ENCODE results near the gene GET4.
"Not testable (repeated sequence)": the region's sequence is repeated elsewhere in the genome, so short reads cannot be mapped to it uniquely, and the experiment has no call there.

GET4 gene

GRCh38 chr7:917255-918117 lies 41.1 kb downstream of the GET4 start:
- DNase-seq: no peak

DNA sequence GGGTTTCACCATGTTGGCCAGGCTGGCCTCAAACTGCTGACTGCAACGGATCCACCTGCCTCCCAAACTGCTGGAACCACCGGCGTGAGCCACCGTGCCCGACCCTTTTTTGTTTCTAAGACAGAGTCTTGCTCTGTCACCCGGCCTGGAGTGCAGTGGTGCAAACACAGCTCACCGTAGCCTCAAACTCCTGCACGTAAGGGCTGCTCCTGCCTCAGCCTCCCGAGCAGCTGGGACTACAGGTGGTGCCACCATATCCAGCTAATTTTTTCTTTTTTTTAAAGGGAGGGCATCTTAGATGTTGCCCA lies 41.7 kb downstream of the GET4 start:
- no peak for DNase-seq

DNA sequence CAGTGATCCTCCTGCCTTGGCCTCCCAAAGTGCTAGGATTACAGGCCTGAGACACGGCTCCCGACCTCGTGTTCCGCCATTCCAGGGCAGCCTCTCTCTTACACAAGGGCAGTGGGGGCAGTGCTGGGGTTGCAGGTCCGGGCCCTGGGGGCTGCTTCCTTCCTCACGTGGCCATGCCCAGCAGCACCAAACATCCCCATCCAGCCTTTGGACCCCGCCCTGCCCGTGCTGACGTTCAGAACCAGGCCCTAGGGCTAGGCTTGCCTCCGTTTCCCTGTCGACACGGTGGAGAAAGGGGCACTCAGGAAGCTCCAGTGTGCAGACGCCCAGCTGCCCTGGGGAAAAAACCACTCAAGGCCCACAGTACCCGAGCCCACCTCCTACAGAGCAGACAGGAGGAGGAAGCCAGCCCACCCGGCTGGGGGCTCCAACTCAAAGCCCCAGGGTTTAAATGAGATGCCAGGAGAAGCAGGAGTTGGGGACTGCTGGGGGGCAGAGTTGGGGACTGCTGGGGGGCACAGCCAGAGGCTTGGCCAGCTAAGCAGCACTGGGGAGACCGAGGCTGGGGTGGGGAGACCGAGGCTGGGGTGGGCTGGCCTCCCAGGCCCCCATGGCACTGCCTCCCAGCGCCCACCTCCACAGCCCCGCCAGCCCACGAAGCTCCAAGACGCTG lies 42.2 kb downstream of the GET4 start:
- no peak for DNase-seq

- DNase-seq: no peak
Measured at GRCh38 chr7:919114-919442, 42.7 kb downstream of the GET4 start.

- DNase-seq: no peak
Measured at GRCh38 chr7:919924-920341, 43.6 kb downstream of the GET4 start.

DNA sequence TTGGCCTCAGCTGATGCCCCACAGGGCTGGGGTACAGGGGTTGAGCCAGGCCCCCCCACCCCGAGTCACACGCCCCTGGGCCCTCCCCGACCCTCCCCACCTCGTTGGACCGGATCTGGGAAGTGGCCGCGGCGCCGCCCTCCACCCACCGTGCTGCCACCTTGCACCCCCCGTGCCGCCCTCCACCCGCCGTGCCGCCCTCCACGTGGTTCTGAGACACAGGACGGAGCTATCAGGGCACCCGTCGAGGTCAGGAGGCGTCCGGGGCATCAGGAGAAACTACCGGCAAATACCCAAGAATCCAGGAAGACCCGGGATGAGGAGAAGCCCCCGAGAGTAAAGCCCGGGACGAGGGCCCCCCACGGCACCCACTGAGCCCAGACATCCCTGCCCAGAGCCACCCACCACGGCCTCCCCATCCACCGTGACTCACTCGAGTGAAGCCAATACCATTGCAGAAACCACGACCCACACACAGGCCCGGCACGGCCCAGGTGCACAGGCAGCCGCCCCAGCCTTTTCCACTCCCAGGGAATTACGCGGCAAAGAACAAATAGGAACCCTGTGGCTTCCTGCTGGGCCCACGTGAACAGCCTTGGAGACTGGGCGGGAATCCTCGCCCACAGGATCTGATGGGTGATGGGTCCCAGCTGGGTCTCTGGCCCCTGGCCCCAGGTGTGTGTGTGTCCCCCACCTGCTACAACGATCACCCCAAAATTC lies 44.2 kb downstream of the GET4 start:
- no peak for DNase-seq

DNA sequence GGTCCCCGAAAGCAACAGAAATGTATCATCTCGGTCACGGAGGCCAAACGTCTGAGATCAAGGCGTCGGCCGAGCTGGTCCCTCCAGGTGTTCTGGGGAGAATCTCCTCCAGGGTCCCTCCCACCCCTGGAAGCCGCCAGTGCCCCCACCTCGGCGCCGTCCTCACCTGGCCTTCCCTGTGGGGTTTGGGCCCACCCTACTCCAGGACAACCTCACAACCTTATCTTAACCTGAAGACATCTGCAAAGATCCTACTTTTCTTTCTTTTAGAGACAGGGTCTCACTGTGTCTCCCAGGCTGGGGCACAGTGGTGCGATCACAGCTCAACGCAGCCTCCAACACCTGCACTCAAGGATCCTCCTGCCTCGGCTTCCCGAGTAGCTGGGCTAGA lies 44.7 kb downstream of the GET4 start:
- no peak for DNase-seq

DNA sequence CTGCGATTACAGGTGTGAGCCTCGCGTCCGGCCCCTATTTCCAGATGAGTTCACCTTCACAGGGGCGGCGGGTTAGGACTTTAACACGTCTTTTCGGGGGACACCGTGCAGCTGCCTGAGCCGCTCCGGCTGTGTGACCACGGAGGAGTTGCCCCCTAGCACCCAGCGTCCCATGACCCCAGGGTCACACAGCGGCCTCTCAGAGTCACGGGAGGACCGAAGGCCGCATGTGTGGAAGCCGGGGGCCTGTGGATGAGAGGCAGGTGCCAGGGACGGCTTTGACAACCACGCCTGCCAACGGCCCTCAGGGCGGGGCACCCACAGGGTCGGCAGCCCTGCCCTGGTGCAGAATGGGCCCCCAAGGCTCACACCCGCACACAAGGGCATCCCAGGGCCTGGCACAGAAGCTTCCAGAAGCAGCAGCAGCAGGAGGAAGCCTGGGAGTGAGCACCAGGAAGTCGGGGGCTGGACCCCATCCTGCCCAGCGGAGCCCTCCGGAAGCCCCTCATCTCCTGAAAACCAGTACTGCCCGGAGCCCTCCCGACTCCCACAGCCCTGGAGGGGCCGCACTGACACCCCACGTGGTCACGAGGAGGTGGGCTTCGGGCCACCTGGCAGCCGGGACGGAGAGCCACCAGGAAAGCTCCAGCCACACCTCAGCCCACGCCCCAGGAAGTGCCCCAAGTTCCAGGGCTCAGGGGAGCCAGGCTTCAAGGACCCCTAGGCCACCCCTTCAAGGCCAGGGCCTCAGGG lies 45.4 kb downstream of the GET4 start:
- no peak for DNase-seq

- DNase-seq: no peak
Measured at GRCh38 chr7:922334-923107, 46.2 kb downstream of the GET4 start.

GRCh38 chr7:923108-924041 lies 47.0 kb downstream of the GET4 start:
- DNase-seq: peak; percentile 19

DNA sequence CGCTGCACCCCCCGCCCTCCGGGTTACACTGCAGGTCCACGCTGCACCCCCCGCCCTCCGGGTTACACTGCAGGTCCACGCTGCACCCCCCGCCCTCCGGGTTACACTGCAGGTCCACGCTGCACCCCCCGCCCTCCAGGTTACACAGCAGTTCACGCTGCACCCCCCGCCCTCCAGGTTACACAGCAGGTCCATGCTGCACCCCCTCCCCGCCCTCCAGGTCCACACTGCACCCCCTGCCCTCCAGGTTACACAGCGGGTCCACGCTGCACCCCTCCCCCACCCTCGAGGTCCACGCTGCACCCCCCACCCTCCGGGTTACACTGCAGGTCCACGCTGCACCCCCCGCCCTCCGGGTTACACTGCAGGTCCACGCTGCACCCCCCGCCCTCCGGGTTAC lies 47.7 kb downstream of the GET4 start:
- not testable (repeated sequence) for DNase-seq

GRCh38 chr7:924541-925231 lies 48.3 kb downstream of the GET4 start:
- DNase-seq: no peak

GRCh38 chr7:925601-926000 lies 49.2 kb downstream of the GET4 start:
- DNase-seq: no peak

- DNase-seq: no peak
Measured at GRCh38 chr7:926061-927030, 50.0 kb downstream of the GET4 start.

GRCh38 chr7:927031-927671 lies 50.8 kb downstream of the GET4 start:
- DNase-seq: no peak

DNA sequence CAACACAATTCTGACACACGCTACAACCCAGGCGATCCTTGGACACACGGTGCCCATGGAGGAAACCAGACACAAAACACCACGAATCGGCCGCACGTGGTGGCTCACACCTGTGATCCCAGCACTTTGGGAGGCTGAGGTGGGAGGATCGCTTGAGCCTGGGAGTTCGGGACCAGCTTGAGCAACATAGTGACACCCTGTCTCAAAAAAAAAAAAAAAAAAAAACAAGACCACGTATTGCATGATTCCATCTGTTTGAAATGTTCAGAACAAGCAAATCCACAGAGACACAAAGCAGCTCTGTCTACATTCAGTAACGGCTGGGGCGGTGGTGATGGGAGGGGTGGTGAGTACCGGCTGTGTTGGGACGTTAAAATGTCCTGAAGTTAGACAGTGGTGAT lies 53.0 kb downstream of the GET4 start:
- no peak for DNase-seq

GRCh38 chr7:930975-931758 lies 54.8 kb downstream of the GET4 start:
- no peak for DNase-seq
